Uterus (tissue), 2 donors: ENCODE results near the gene ESPL1.
A peak's percentile ranks its signal among the peaks of the same experiment; 100 is the strongest.

ENCODE experiments used
- POLR2A ChIP-seq, 2 donors: fragments of 450-650 bp; IDR thresholded peaks; one replicate each; pipeline ENCODE4 v1.6.1; 2016; ENCODE audit warnings: antibody characterized with exemption in 2 of 2, mild to moderate bottlenecking in 1 of 2, moderate library complexity in 1 of 2
- TF ChIP-seq, protein P1 (sequence below), 4 experiments: fragments of 200-600 bp in 2 of 4; fragments of 450-650 bp in 2 of 4; sonication (generic) in 2 of 4; IDR thresholded peaks; one replicate each; pipeline ENCODE4 v1.5.1; 2016 to 2019; ENCODE audit warnings: antibody characterized with exemption in 4 of 4, mild to moderate bottlenecking in 2 of 4, moderate library complexity in 1 of 4

DNA sequence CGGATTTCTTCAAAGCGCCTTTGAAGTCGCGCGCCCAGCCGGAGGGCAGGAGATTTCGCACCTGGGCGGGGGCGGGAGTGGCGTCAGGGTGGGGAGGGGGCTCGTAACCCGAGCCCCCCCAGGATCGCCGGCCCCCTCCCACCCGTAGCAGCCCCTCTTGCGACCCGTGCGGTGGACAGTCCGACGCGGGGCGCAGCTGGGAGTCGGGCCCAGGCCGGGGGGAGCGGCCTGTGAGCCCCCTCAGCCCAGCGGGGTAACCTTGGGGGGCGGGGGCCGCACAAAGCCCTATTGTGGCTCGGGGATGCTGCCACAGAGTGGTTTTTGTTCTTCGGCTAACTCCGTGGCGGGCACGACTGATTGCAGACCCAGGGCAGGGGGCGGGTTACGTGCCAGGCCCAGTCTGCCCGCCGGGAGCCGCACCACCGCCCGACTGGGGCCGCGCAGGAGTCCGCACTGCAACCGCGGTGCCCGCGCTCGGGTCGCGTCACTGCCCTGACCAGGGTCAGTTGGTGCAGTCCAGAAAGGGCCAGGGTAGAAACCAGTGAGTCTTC is 57.5 kb downstream of the ESPL1 start:
- peak in 1 of 2 donors; percentile 26 for TF ChIP-seq POLR2A (IDR thresholded peaks at IDR 0.05)
- TF ChIP-seq, protein P1, sequence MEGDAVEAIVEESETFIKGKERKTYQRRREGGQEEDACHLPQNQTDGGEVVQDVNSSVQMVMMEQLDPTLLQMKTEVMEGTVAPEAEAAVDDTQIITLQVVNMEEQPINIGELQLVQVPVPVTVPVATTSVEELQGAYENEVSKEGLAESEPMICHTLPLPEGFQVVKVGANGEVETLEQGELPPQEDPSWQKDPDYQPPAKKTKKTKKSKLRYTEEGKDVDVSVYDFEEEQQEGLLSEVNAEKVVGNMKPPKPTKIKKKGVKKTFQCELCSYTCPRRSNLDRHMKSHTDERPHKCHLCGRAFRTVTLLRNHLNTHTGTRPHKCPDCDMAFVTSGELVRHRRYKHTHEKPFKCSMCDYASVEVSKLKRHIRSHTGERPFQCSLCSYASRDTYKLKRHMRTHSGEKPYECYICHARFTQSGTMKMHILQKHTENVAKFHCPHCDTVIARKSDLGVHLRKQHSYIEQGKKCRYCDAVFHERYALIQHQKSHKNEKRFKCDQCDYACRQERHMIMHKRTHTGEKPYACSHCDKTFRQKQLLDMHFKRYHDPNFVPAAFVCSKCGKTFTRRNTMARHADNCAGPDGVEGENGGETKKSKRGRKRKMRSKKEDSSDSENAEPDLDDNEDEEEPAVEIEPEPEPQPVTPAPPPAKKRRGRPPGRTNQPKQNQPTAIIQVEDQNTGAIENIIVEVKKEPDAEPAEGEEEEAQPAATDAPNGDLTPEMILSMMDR (IDR thresholded peaks at IDR 0.05) = peak in 1 of 4 experiments; percentile 35
